Left ventricle myocardium inferior (tissue), 1 donor: ENCODE data around the gene TOM1L2. TPM values are rescaled to one million over a fixed set of nuclear protein-coding genes. Genes with fewer than 3 reads are reported as not detected.

Experiments used
- DNase-seq: peaks from one replicate; pipeline ENCODE4 v3.0.0-alpha.2; 2020
- H3K27ac ChIP-seq: fragments of 200-600 bp; replicated peaks from 2 replicates; pipeline ENCODE4 v1.8.0; 2021
- H3K27me3 ChIP-seq: fragments of 200-600 bp; 2 replicates; pipeline ENCODE4 v1.8.0; 2021; ENCODE audit warnings: low read depth
- H3K36me3 ChIP-seq: fragments of 200-600 bp; 2 replicates; pipeline ENCODE4 v1.8.0; 2021
- H3K4me1 ChIP-seq: fragments of 200-600 bp; 2 replicates; pipeline ENCODE4 v1.8.0; 2021
- H3K4me3 ChIP-seq: fragments of 200-600 bp; 2 replicates; pipeline ENCODE4 v1.8.0; 2021; ENCODE audit warnings: mild to moderate bottlenecking, moderate library complexity
- H3K9me3 ChIP-seq: fragments of 200-600 bp; replicated peaks from 2 replicates; pipeline ENCODE4 v1.8.0; 2021
- CTCF ChIP-seq: fragments of 200-600 bp; IDR thresholded peaks from 2 replicates; pipeline ENCODE4 v1.8.0; 2021; ENCODE audit warnings: antibody characterized with exemption, mild to moderate bottlenecking, borderline replicate concordance
- intact Hi-C: fragments of 100-400 bp; cut with micrococcal nuclease; formaldehyde crosslinking; loops from one replicate; pipeline ENCODE4 v1.11.0; 2022
- total RNA-seq: library from RNA; stranded (reverse); fragmentation: NEBNext Ultra II Directional; extraction: Animal tissue kit (Norgen Biotek cat#: 25700); gene quantifications from one replicate; pipeline ENCODE4 v1.2.1, GENCODE V29; 2021
- donor health status: DM: no; HTN: yes; CAD: no; lungs with severe emphysema.

TOM1L2 gene
- total RNA-seq, 1 donor from 2014 or later: 284 TPM

DNA sequence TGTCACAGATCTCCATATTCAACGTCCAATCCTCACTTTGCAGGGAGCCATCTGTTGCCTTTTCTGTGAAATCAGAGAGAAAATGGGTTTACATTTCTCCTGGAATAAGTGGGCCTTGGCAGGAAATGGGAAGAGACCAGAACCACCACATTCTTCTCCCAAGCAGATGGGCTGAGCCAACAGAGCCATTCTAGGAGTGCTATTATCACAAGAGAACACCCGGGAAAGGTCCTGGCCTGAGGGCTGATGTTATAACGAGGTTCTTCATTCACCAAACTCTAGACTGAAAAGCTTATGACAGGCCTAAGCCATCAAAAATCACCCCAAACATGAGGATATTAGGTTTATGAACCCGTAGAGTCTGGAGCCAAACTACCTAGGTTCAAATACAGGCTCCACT lies 64.7 kb downstream of the TOM1L2 start:
- Histone ChIP-seq H3K27ac (peak overlapping the region; percentile 27), H3K36me3 (peaks cover 18% of the 10 kb centered on the region), H3K4me3 (no peak overlapping the region), H3K4me1 (peaks cover 51% of the 10 kb centered on the region), H3K9me3 (no peaks in the 10 kb centered on the region), H3K27me3 (no peaks in the 10 kb centered on the region)
- intact Hi-C loops: no loop called here
- no peak for DNase-seq
- no peak for TF ChIP-seq CTCF

- Histone ChIP-seq H3K4me1 (peaks cover 59% of the 10 kb centered on the region), H3K4me3 (no peak overlapping the region), H3K27ac (peak overlapping the region; percentile 27), H3K27me3 (no peaks in the 10 kb centered on the region), H3K36me3 (peaks cover 18% of the 10 kb centered on the region), H3K9me3 (no peaks in the 10 kb centered on the region)
- DNase-seq: no peak
- intact Hi-C loops: no loop called here
- no peak for TF ChIP-seq CTCF
These were observed 65.6 kb downstream of the TOM1L2 start for GRCh38 chr17:17906418-17907215.

GRCh38 chr17:17905036-17905320 lies 67.2 kb downstream of the TOM1L2 start:
- no peak overlapping the region for H3K27ac ChIP-seq
- no peaks in the 10 kb centered on the region for H3K27me3 ChIP-seq
- no peak overlapping the region for H3K4me3 ChIP-seq
- intact Hi-C loops: no loop called here
- peaks cover 18% of the 10 kb centered on the region for H3K36me3 ChIP-seq
- no peaks in the 10 kb centered on the region for H3K9me3 ChIP-seq
- H3K4me1 ChIP-seq: peaks cover 60% of the 10 kb centered on the region
- DNase-seq: no peak
- no peak for TF ChIP-seq CTCF

DNA sequence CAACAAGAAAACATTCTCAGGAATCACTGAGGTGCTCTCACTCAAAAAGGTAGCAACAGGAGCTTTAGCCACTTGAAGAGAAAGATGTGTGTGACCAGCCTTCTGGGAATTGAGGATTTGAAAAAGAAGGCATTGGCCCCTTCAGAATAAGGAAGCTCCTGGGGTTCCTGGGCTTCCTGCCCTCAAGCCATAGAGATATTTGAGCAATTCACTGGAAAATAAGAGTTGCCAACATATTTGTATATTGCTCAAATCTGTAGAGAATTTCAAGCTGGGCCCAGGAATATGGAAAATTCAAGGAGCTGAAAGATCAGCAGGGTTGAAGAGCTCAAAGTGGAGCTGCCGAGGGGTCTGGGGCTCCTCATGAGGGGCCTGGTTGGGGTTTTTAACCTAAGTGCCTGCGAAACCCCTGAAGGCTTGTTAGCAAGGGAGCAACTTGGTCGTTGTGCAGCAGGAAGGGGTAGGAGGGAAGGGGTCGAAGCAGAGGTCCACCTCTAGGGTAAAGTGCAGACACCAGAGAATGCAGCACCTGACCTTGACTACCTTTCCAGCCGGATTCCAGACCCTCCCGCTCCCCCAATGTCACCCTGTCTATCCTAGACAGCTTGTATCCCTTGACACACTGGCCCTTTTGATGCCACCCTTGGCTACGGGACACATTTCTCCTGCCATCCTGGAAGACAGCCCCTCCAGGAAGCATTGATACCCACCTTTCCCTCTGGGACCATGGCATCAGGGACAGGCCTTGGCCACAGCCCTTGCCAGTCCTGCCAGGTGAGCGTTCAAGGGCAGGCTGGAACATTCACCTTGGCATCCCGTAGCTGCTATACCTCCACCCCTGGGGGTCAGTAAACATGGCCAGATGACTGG lies 67.8 kb downstream of the TOM1L2 start:
- Histone ChIP-seq H3K27me3 (no peaks in the 10 kb centered on the region), H3K4me1 (peaks cover 60% of the 10 kb centered on the region), H3K4me3 (no peak overlapping the region), H3K36me3 (peaks cover 18% of the 10 kb centered on the region), H3K27ac (no peak overlapping the region), H3K9me3 (no peaks in the 10 kb centered on the region)
- TF ChIP-seq CTCF: no peak
- DNase-seq: no peak
- intact Hi-C loops: no loop called here

GRCh38 chr17:17902877-17903276 lies 69.3 kb downstream of the TOM1L2 start:
- H3K9me3 ChIP-seq: no peaks in the 10 kb centered on the region
- intact Hi-C loops: no loop called here
- peaks cover 57% of the 10 kb centered on the region for H3K4me1 ChIP-seq
- no peak overlapping the region for H3K27ac ChIP-seq
- no peak overlapping the region for H3K4me3 ChIP-seq
- H3K27me3 ChIP-seq: no peaks in the 10 kb centered on the region
- DNase-seq: no peak
- no peak for TF ChIP-seq CTCF
- H3K36me3 ChIP-seq: peaks cover 30% of the 10 kb centered on the region
